GM18861 (cell line): ENCODE measurements around the gene IL31RA.

Source experiments
- ATAC-seq: cut with Tn5 transposase; IDR thresholded peaks from one replicate; pipeline ENCODE4 v1.9.1; 2021; ENCODE audit not compliant: unreplicated experiment

The IL31RA gene

GRCh38 chr5:55858104-55858503 lies 6.9 kb downstream of the IL31RA start:
- ATAC-seq, result no peak

- no peak for ATAC-seq
These were observed 9.1 kb downstream of the IL31RA start for GRCh38 chr5:55860288-55860687.

- no peak for ATAC-seq
These were observed 9.6 kb downstream of the IL31RA start for GRCh38 chr5:55860709-55861108.

- ATAC-seq, result no peak
These were observed 13.7 kb downstream of the IL31RA start for GRCh38 chr5:55864606-55865541.

- no peak for ATAC-seq
These were observed 14.7 kb downstream of the IL31RA start for GRCh38 chr5:55865831-55866230.

- no peak for ATAC-seq
These were observed 15.3 kb downstream of the IL31RA start for GRCh38 chr5:55866485-55866884.

GRCh38 chr5:55866934-55867333 lies 15.8 kb downstream of the IL31RA start:
- ATAC-seq, result no peak

GRCh38 chr5:55868846-55869245 lies 17.7 kb downstream of the IL31RA start:
- no peak for ATAC-seq

- no peak for ATAC-seq
These were observed 18.7 kb downstream of the IL31RA start for GRCh38 chr5:55869847-55870246.

GRCh38 chr5:55873234-55873633 lies 22.1 kb downstream of the IL31RA start:
- ATAC-seq, result no peak

GRCh38 chr5:55877655-55878054 lies 26.5 kb downstream of the IL31RA start:
- ATAC-seq, result no peak

- no peak for ATAC-seq
These were observed 29.3 kb downstream of the IL31RA start for GRCh38 chr5:55880453-55880852.

GRCh38 chr5:55885359-55885758 lies 34.2 kb downstream of the IL31RA start:
- no peak for ATAC-seq

- no peak for ATAC-seq
These were observed 37.0 kb downstream of the IL31RA start for GRCh38 chr5:55888205-55888604.

GRCh38 chr5:55892479-55892878 lies 41.3 kb downstream of the IL31RA start:
- no peak for ATAC-seq

GRCh38 chr5:55894135-55894534 lies 43.0 kb downstream of the IL31RA start:
- ATAC-seq, result no peak

GRCh38 chr5:55895346-55895745 lies 44.2 kb downstream of the IL31RA start:
- no peak for ATAC-seq

GRCh38 chr5:55896238-55896637 lies 45.1 kb downstream of the IL31RA start:
- no peak for ATAC-seq

GRCh38 chr5:55896663-55897062 lies 45.5 kb downstream of the IL31RA start:
- ATAC-seq, result no peak

- ATAC-seq, result no peak
These were observed 46.2 kb downstream of the IL31RA start for GRCh38 chr5:55897206-55897894.

- no peak for ATAC-seq
These were observed 46.7 kb downstream of the IL31RA start for GRCh38 chr5:55897905-55898304.

- ATAC-seq, result no peak
These were observed 48.2 kb downstream of the IL31RA start for GRCh38 chr5:55899344-55899743.
